ENCODE results near the gene CBLN4. TPM values are rescaled to one million over a fixed set of nuclear protein-coding genes. Genes with fewer than 3 reads are reported as not detected.

CBLN4 gene
- not detected for total RNA-seq
- long read RNA-seq = 0 reads

DNA sequence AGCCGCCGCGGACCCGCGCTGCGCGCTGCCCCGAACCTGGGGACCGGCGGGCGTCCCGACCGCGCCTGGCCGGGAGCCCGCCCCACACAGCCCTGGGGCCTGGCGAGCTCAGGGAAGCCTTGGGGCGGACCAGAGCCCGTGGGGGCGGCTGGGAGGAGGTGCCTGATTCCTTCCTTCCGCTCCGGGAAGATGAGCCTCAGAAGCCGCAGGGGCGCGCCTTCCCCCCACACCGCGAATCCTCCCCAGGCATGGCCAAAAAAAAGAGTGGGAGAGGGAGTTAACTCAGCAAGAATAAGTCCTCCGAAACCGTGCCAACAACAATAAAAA is at the start of gene CBLN4:
Gene CBLN4, minus strand, starts transcription at position 131 of the 327 bp plus-strand sequence. CDS start 1,348 bp downstream, outside the sequence.
- DNase-seq (ENCODE audit: missing footprints) = no peak
- ATAC-seq = no peak
- intact Hi-C loops (cut with DNase I) = no loop called here

DNA sequence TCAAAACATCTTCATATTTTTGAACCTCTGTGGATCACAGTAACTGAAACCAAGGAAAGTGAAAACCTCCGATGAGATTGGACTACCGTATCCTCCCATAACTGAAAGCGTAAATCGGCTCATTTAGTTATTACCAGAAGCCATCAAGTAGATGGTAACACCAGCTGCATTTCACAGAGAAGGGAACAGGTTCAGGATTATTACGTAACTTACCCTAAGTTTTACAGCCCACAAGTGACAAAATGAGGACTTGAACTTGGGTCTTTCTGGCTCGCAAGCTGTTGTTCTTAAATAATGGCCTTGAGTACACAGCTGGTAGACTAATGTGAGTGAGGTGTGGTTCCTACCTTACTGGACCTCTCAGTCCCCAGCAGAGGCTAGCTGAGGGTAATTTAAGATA is 37.9 kb upstream of the CBLN4 start:
- no peak for ATAC-seq
- DNase-seq (ENCODE audit: missing footprints) = no peak
- intact Hi-C loops (cut with DNase I) = no loop called here

DNA sequence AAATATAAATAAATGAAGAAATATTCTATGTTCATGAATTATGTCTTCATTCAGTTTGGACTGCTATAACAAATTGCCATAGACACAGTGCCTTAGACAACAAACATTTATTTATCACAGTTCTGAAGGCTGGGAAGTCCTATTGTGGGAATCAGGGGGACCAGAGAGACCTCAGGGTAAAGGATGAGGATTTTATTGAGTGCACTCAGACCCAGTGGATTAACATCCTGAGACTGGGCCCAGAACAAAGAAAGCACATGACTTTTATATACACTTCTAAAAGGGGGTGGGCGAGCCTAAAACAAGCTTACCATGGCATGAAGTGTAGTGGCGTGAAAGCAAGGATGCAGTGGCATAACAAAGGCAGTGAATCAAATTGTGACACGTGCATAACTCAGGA is 26.9 kb upstream of the CBLN4 start:
- intact Hi-C loops (cut with DNase I) = no loop called here
- ATAC-seq (no peak), DNase-seq (ENCODE audit: missing footprints) (no peak)

DNA sequence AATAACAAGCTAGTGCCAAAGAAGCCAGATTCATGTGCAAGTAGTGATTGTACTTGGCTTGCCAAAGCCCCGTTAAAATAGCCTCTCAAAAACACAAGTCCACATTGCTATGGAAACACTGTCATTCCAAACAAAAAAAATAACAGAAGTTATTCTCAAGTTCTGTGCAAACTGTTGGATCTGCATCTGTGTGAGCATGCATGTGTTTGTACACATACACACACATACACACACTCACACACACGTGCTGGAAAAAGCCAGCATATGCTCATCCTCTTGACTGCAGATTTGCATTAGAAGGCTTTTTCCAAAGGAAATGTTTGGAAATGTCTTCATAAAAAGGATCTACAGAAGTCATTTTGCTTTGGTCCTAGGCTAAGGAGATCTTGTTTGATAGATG is 13.4 kb upstream of the CBLN4 start:
- ATAC-seq (no peak), DNase-seq (ENCODE audit: missing footprints) (no peak)
- intact Hi-C loops (cut with DNase I) = no loop called here

DNA sequence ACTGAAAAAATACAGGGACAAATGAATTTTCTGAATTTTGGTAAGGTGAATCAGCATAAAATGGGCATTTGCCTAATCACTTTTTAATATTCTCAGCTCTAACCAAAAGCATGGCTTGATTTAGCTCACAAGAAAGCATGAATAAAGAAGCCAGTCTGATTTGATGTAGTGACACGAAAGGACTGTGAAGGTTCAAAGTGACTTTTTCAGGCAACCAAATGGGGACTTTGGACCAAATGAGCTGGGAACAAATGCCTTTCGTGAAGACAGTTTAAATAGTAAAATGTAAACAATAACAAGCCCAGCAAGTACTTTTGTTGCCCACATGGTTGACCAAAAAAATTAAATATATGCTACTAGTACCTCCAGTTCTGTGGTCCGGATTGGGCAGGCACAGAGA is 12.9 kb upstream of the CBLN4 start:
- intact Hi-C loops (cut with DNase I) = no loop called here
- ATAC-seq = no peak
- no peak for DNase-seq (ENCODE audit: missing footprints)

DNA sequence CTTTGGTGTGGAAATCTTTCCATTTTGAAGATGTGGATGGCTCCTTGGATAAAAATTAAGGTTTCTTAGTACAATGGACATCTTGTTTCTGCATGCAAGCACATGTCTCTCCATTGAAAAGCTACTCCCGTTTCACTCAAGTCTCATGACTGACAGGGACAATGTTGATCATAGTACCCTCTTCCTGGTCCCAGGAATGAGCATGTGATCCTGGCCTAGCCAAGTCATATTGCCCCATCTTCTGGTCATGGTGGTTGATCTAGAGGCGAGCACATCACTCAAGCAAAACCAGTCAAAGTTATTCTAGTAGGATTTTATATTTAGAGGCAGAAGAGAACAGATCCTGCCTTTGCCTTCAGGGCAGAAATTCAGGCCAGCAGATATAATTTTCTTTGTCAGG is 12.2 kb upstream of the CBLN4 start:
- no peak for ATAC-seq
- intact Hi-C loops (cut with DNase I) = no loop called here
- DNase-seq (ENCODE audit: missing footprints) = no peak

DNA sequence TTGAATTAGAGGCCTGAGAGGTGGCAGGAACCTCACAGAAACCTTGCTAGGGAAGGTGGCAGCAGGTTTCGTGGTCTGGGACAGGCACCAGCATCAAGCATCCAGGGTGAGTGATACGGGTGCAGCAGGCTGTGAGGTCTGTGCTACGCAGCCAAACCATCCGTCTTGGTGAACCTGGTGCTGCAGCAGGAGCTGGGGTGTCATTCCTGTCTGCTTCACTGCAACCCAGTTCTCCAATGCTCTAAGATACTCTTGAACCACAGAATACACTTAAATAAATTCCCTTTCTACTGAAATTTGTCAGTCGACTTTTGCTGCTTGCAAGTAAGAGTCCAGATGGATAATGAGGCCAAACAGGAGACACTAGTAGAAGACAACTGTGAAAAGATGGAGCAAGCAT is 9.7 kb upstream of the CBLN4 start:
- intact Hi-C loops (cut with DNase I) = no loop called here
- no peak for DNase-seq (ENCODE audit: missing footprints)

DNA sequence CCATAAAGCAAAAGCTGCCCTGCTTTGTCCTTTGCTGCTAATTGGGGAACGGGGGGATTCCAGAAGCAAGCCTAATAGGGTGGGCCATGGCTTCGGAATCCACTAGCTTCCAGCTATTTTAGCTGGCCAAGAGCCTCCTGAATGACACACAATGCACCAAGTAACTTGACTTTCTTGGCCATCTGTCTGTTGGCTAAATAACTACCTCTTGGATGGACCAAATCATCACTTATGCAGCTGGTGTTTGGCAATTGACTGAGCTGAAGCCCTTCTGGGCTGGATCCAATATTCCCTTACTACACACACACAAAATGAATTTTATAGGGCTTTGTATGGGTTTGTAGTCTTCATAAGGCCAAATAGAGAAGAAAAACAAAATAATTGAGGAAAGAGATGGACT is 8.8 kb upstream of the CBLN4 start:
- intact Hi-C loops (cut with DNase I) = no loop called here
- no peak for ATAC-seq

More for the DNA sequence above, 9.7 kb upstream of the CBLN4 start:
- ATAC-seq = no peak

DNA sequence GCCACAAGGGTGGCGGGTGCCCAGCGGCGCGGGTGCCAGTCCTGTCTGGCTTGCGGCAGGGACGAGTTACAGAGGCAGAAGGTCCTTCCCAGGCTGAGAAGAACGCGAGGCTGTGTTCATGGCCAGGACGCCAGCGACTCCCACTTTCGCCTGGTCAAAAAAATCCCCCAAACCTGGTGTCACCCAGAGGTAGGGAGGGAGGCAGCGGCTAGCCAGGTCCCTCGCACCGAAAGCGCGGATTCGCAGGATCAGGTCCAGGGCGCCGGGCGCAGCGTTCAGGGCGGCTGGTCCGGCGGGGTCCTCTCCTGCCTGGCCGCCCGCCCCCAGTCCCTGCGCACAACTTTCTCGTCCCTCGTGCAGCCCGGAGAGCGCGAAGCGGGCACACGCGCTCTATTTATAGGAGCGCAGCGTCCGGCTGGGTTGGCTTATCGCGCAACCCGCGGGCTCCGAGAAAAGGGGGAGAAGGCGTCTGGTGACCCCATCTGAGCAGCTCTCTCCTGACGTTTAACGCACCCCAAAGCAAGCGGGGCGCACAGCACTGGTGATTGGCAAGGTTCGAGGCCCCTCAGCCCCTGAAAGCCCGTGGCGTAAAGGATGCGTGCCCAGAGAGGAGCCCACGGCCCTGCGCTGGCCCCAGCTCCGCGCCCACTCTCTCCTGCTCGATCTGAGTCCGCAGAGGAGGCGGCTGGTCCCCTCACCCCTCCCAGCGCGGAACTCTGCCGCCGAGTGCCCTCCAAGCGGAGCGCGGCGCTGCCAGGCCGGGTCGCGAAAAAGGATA is 519 bp downstream of the CBLN4 start:
- DNase-seq (ENCODE audit: missing footprints) (no peak), ATAC-seq (no peak)
- intact Hi-C loops (cut with DNase I) = no loop called here

More for the DNA sequence above, 8.8 kb upstream of the CBLN4 start:
- no peak for DNase-seq (ENCODE audit: missing footprints)

DNA sequence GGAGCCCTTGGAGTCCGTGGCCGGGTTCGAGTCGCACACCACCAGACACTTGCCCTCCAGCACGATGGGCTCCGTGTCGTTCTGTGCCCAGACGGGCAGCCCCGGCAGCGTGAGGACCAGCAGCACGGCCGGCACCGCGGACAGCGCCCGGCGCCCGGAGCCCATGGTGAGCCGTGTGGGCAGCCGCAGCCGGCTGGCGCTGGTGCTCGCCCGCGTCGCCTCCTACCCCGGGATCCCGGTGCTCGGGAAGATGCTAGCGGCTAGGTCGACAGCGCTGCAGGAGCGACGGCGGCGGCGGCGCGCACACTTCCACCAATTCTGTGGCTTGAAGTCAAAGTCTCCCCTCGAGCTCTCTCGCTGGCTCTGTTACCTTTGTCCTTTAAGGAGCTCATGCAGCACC is 1.3 kb downstream of the CBLN4 start:
- intact Hi-C loops (cut with DNase I) = no loop called here
- no peak for ATAC-seq

DNA sequence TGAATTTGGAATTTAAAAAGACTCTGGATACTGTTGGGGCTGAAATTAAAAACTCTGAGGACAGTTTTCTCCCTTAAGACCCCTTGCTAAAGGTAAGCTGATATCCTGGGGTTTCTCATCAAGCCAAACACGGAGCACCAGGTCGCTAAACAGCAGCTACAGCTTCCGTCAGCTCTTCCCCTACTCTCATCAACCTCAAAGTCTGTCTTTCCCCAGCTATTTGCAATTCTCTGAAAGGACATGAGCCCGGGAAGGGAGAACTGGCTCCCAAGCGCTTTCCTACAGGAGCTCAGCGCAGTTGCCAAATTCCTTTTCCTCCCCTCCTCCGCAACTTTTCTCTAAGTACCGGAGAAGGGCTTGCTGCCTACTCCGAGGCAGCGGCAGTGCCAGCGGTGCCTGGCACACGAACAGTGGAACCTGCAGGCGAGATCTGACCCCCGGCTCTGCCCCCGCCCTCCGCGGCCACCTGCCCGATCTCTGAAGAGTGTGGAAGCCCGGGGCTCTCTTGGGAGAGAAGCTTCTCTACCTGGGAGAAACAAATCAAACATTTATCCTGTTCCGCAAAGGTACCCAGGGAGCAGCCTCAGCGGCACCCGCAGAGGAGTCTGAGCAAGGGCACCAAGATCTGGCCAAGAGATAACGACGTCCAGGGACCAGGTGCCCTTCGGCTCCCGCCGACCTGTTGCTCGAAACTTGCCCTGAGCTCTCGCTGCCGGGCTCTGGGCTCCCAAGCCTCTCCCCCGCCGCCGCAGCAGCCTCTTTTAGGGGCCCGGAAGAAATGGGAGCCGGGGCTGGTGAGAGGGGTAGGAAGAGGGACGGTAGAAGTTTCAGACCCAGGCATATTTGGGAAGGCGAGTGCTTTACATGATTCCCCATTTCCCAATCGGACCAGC is 2.2 kb downstream of the CBLN4 start:
- intact Hi-C loops (cut with DNase I) = no loop called here
- ATAC-seq (no peak), DNase-seq (ENCODE audit: missing footprints) (no peak)

More for the DNA sequence above, 1.3 kb downstream of the CBLN4 start:
- no peak for DNase-seq (ENCODE audit: missing footprints)

DNA sequence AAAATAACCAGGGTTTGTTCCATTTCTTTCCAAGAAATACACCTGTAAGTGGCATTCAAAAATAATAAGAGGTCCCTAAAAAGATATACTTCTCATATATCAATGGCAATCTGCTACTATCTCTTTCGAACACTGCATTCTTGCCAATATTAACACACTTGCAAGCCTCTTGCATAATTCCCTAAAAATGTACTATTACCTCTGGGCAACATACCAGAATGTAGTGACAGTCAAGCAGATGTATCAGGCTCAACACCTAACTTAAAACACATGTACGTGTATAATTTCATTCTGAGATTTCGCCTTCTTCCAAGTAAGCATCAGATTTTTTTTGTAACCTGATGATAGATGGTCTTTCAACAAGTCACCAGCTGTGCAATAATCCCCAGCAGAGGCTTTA is 3.4 kb downstream of the CBLN4 start:
- intact Hi-C loops (cut with DNase I) = no loop called here
- ATAC-seq = no peak
- no peak for DNase-seq (ENCODE audit: missing footprints)

DNA sequence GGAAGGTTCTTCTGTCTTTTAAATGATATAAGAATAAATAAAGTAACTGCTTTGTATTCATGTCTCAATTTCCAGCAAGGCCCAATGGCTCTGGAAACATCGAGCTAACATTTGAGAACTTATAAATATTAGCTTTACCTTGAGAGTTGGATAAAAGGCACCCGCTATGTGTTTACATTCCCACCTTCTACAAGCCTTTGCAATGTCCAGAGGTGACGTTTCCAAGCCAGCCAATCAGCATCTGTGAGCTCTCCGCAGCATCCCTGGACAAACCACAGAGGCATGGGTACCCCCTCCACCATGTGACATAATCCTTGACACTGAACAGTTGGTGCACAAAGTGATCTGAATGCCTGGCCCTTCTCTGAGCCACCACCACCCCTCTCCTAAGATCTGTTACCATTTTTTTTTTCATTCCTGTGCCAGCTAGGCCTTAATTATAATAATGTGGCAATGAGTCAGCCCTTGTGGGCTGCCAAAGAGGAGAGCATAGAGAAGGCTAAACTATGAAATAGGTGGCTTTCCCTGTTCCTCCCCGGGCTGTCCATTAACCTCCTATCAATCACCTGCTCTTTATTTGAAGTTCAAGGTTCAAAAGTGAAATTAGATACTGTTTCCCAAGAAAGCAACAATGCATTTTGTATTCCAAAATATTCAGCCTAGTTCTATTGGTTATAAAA is 4.1 kb downstream of the CBLN4 start:
- intact Hi-C loops (cut with DNase I) = no loop called here
- no peak for ATAC-seq
- DNase-seq (ENCODE audit: missing footprints) = no peak

DNA sequence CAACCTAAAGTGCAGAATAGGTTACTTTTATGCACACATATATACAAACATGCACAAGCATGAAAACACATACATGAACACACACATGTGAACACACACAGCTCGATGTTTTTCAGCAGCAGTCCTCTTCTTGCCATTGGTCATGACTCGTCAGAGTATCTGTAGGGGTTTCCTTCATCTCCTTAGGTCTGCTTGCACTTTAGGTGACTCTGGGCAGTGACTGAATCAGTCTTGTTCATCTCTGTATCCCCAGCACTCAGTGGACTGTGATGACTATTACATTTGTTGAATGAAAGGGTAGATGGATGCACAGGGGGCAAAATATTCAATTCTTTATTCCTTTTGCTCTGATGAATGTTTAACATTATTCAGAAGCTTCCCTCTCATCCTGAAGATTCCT is 26.8 kb downstream of the CBLN4 start:
- ATAC-seq = no peak
- intact Hi-C loops (cut with DNase I) = no loop called here
- no peak for DNase-seq (ENCODE audit: missing footprints)

DNA sequence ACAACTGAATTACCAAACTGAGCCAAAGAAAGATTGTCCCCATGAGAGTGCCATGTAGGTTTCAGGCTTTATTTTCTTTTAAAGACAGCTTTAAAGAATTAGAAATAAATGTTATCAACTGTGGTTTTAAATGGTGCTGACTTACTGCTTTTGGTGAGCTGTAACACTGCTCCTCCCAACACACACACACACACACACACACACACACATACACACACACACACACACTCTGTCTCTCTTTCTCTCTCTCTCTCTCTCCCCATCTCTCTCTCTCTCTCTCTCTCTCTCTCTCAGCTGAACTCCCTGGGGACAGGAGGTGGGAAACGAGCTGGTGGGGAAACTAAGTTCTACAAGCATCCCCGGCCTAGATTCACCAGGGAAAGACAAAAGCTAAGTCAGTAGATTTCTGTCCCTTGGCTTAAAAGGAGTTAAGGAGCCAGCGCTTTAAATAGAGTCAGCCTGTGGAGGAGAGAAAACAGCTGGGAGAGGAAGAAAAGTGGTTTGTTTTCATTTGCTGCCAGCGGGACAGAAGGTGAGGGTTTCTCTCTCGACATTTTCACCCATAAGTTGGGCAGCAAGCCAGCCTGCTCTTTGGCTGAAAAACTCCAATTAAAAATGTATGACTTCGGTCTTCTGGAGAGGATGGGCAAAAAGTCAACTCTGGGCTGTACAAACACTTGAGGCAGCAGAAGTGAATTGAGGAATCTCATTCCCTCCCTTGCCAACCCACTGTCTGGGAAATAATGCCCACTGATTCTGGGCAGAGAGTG is 27.4 kb downstream of the CBLN4 start:
- no peak for ATAC-seq
- no peak for DNase-seq (ENCODE audit: missing footprints)
- intact Hi-C loops (cut with DNase I) = no loop called here

DNA sequence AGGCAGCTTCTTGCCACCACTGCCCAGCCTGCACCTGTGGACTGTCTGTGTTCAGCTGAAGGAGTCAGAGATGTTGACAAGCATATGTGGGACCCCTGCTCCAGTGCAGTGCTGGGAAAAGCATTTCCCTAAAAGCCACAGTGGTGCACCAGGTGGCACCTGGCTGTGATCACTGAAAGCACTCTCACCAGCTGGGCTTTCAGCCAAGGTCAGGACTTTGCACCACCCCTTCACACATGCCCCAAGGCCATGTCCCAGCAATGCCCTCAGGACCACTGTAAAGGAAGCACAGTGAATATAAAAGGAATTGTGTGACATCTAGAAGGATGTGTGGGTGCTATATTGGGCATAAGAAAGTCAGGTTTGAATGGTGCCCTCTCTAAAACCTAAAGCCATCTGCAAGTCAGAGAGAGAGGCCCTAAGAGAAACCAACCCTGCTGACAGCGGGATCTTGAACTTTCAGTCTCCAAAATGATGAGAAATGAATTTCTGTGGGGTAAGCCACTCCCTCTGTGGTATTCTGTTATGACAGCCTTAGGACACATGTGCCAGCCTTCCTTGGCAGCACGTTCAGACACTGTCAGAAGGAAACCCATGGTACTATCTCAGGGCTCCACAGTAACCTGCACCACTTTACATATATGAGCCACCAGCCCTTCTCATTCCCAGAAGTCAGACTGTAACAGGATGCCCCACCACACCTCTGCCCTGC is 30.7 kb downstream of the CBLN4 start:
- intact Hi-C loops (cut with DNase I) = no loop called here
- DNase-seq (ENCODE audit: missing footprints) (no peak), ATAC-seq (no peak)

DNA sequence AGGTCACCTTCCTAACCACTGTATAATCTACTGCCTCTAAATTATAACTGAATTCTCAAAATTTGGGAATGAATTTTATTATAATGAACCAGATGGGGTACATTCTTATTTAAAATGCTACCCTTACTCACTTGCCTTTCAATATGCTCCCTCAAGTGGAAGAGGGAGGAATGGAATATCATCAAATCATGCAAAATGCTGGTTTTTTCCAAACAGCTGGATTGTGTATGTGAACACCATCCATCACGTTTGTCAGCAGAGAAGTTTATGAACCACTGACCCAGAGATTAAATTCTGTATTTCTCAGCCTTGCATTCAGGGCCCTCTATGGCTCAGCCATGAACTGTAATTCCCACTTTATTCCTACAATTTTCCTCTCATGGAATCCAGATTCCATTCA is 40.5 kb downstream of the CBLN4 start:
- no peak for DNase-seq (ENCODE audit: missing footprints)
- intact Hi-C loops (cut with DNase I) = no loop called here
- ATAC-seq = no peak
